Neural progenitor cell (in vitro differentiated cells): ENCODE data around the gene GSG1L. TPM values are rescaled to one million over a fixed set of nuclear protein-coding genes. Genes with fewer than 3 reads are reported as not detected.

Experiments used
- DNase-seq: peaks from one replicate; pipeline ENCODE4 v3.0.0-alpha.2; 2016; ENCODE audit warnings: low spot score
- H2AFZ ChIP-seq: fragments of 200-600 bp; sonication (generic); replicated peaks from 2 replicates; pipeline ENCODE4 v1.6.1; 2016; ENCODE audit warnings: antibody characterized with exemption
- H3F3A ChIP-seq: fragments of 200-600 bp; sonication (generic); 2 replicates; pipeline ENCODE4 v1.6.1; 2016; ENCODE audit warnings: antibody characterized with exemption, low read depth
- H3K27ac ChIP-seq: fragments of 200-600 bp; sonication (generic); 2 replicates; pipeline ENCODE4 v1.5.1; 2016; ENCODE audit warnings: mild to moderate bottlenecking
- H3K27me3 ChIP-seq: fragments of 200-600 bp; sonication (generic); 2 replicates; pipeline ENCODE4 v1.6.1; 2016; ENCODE audit warnings: mild to moderate bottlenecking, moderate library complexity
- H3K36me3 ChIP-seq: fragments of 200-600 bp; sonication (generic); 2 replicates; pipeline ENCODE4 v1.5.1; 2016
- H3K4me1 ChIP-seq: fragments of 200-600 bp; sonication (generic); 2 replicates; pipeline ENCODE4 v1.6.1; 2016; ENCODE audit warnings: mixed run types
- H3K4me2 ChIP-seq: fragments of 200-600 bp; sonication (generic); 2 replicates; pipeline ENCODE4 v1.6.1; 2016
- H3K4me3 ChIP-seq: fragments of 200-600 bp; sonication (generic); 2 replicates; pipeline ENCODE4 v1.5.1; 2016
- H3K79me2 ChIP-seq: fragments of 200-600 bp; sonication (generic); 2 replicates; pipeline ENCODE4 v1.6.1; 2016; ENCODE audit warnings: low read depth
- H3K9ac ChIP-seq: fragments of 200-600 bp; sonication (generic); 2 replicates; pipeline ENCODE4 v1.6.1; 2016
- H3K9me3 ChIP-seq: fragments of 200-600 bp; sonication (generic); 2 replicates; pipeline ENCODE4 v1.5.1; 2016; ENCODE audit warnings: low read depth
- H4K20me1 ChIP-seq: fragments of 200-600 bp; sonication (generic); 2 replicates; pipeline ENCODE4 v1.6.1; 2016; ENCODE audit warnings: low read depth
- H3K27ac Mint-ChIP-seq: 3 replicates; pipeline ENCODE4 v1.8.0; 2021; ENCODE audit warnings: mixed read lengths
- H3K27me3 Mint-ChIP-seq: 2 replicates; pipeline ENCODE4 v1.8.0; 2022; ENCODE audit warnings: low read depth, mild to moderate bottlenecking, inconsistent platforms, moderate library complexity, mixed read lengths; ENCODE audit not compliant: insufficient read depth
- H3K36me3 Mint-ChIP-seq: 3 replicates; pipeline ENCODE4 v1.8.0; 2021; ENCODE audit warnings: mixed read lengths
- H3K4me1 Mint-ChIP-seq: 3 replicates; pipeline ENCODE4 v1.8.0; 2021; ENCODE audit warnings: mixed read lengths
- H3K4me3 Mint-ChIP-seq: 3 replicates; pipeline ENCODE4 v1.8.0; 2021; ENCODE audit warnings: mild to moderate bottlenecking, moderate library complexity, mixed read lengths
- H3K9me3 Mint-ChIP-seq: 3 replicates; pipeline ENCODE4 v1.8.0; 2020; ENCODE audit warnings: mixed read lengths
- EZH2 ChIP-seq: fragments of 200-600 bp; sonication (generic); IDR thresholded peaks from 2 replicates; pipeline ENCODE4 v1.6.1; 2017; ENCODE audit warnings: antibody characterized with exemption, mild to moderate bottlenecking, moderate library complexity
- EZH2phosphoT487 ChIP-seq: fragments of 200-600 bp; sonication (generic); IDR thresholded peaks from 2 replicates; pipeline ENCODE4 v1.6.1; 2017; ENCODE audit warnings: antibody characterized with exemption
- total RNA-seq: library from RNA; depleted of rRNA; stranded (reverse); fragments of >200 nt; gene quantifications from 2 replicates; pipeline ENCODE4 v1.2.3, GENCODE V29; 2015; ENCODE audit warnings: low replicate concordance
- TF ChIP-seq, protein P1 (sequence below): fragments of 200-600 bp; sonication (generic); IDR thresholded peaks from 2 replicates; pipeline ENCODE4 v1.5.1; 2017; ENCODE audit warnings: antibody characterized with exemption, mild to moderate bottlenecking

GSG1L gene
- total RNA-seq, 1 donor from 2014 or later: not detected

DNA sequence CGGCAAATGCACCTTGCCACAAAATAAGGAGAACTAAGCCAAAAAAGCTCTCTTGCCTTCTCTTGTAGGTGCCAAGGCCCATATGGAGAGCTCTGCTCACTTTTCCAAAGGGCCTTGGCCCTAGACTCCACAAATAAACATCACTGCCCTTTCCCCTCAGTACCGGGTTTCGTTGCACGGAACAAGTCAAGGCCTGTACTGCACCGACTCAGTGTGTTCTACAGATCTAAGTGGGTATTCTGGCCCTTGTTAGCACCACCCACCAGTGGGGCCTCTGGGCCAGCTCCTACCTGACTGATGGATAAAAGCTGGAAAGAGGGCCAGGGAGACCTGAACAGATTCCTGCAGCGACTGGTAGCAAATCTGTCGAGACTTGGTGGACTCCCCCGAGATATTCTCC lies 43.7 kb upstream of the GSG1L start:
- Histone ChIP-seq H3F3A (no peaks in the 10 kb centered on the region), H3K9ac (no peak overlapping the region), H3K4me3 (no peak overlapping the region), H4K20me1 (peaks cover 5% of the 10 kb centered on the region), H3K27me3 (no peaks in the 10 kb centered on the region), H3K9me3 (no peaks in the 10 kb centered on the region), H3K36me3 (no peaks in the 10 kb centered on the region), H3K27ac (no peak overlapping the region), H2AFZ (no peak overlapping the region), H3K79me2 (no peaks in the 10 kb centered on the region), H3K4me1 (no peaks in the 10 kb centered on the region), H3K4me2 (no peak overlapping the region)
- TF ChIP-seq, protein P1, sequence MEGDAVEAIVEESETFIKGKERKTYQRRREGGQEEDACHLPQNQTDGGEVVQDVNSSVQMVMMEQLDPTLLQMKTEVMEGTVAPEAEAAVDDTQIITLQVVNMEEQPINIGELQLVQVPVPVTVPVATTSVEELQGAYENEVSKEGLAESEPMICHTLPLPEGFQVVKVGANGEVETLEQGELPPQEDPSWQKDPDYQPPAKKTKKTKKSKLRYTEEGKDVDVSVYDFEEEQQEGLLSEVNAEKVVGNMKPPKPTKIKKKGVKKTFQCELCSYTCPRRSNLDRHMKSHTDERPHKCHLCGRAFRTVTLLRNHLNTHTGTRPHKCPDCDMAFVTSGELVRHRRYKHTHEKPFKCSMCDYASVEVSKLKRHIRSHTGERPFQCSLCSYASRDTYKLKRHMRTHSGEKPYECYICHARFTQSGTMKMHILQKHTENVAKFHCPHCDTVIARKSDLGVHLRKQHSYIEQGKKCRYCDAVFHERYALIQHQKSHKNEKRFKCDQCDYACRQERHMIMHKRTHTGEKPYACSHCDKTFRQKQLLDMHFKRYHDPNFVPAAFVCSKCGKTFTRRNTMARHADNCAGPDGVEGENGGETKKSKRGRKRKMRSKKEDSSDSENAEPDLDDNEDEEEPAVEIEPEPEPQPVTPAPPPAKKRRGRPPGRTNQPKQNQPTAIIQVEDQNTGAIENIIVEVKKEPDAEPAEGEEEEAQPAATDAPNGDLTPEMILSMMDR: no peak
- Mint-ChIP-seq H3K27ac (no peak overlapping the region), H3K4me3 (no peak overlapping the region), H3K4me1 (peaks cover 10% of the 10 kb centered on the region), H3K36me3 (peaks cover 41% of the 10 kb centered on the region), H3K27me3 (no peaks in the 10 kb centered on the region), H3K9me3 (no peaks in the 10 kb centered on the region)
- DNase-seq: no peak

DNA sequence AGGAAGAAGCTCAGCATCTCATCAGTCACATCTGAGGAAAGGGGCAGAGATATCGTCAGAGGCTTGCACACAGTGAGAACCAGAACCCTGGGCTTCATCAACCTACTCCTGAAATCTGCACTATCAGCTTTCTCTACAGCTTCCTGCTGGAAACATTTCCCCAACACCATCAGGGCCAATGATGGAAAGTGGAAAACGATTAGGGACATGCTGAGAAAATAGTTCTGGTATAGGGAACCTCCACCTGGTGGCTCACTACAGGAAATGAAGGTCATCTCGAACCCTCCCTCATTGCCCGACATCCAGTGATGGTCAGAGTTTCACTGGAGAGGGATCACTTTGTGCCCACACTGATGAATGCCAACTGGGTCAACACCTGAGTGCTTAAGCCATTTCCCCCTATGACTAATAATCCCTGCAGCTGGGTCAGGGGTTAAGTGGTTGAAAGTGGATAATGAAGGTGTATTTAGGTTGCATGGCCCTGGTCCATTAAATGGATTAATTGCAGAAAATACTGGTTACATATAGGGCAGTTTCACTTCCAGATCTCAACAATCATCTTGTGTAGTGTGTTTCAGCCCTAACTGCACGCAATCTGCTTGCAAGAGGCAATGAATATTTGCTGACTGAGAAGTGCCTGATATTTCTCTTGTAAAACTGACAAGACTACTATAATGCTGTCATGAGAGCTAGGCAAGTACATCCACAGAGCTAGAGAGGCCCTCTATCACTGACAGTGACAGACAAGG lies 43.1 kb upstream of the GSG1L start:
- TF ChIP-seq EZH2 (no peak), EZH2phosphoT487 (no peak)
- TF ChIP-seq, protein P1: no peak
- Mint-ChIP-seq H3K4me3 (no peak overlapping the region), H3K4me1 (peaks cover 10% of the 10 kb centered on the region), H3K27ac (no peak overlapping the region), H3K36me3 (peaks cover 45% of the 10 kb centered on the region), H3K27me3 (no peaks in the 10 kb centered on the region), H3K9me3 (no peaks in the 10 kb centered on the region)
- no peaks in the 10 kb centered on the region for H3K36me3 ChIP-seq
- no peaks in the 10 kb centered on the region for H3K9me3 ChIP-seq
- no peaks in the 10 kb centered on the region for H3F3A ChIP-seq
- H3K4me1 ChIP-seq: no peaks in the 10 kb centered on the region
- no peak overlapping the region for H3K9ac ChIP-seq
- DNase-seq: no peak
- H2AFZ ChIP-seq: no peak overlapping the region
- no peak overlapping the region for H3K4me3 ChIP-seq
- no peaks in the 10 kb centered on the region for H3K27me3 ChIP-seq
- H3K27ac ChIP-seq: no peak overlapping the region
- no peak overlapping the region for H3K4me2 ChIP-seq
- no peaks in the 10 kb centered on the region for H3K79me2 ChIP-seq
- H4K20me1 ChIP-seq: peaks cover 5% of the 10 kb centered on the region

DNA sequence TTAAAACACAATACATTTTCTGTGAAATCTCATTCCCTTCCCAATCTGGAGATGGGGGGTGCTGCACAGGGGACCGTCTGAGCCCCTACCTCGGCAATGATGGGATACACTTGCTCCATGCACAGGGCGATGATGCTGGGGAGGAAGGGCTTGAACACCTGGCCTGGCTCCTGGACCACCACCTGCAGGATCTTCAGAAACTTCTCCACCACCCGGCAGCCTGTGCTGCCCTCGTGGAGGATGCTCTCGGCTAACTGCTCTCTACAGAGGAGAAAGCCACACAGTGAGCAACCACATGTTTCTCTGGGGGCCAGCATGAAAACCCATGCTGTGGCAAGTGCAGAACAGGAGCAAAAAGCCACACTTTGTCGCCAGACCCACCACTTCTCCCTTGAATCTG lies 42.4 kb upstream of the GSG1L start:
- H3K27me3 ChIP-seq: no peaks in the 10 kb centered on the region
- no peak overlapping the region for H3K4me2 ChIP-seq
- no peaks in the 10 kb centered on the region for H3K9me3 ChIP-seq
- Mint-ChIP-seq H3K27me3 (no peaks in the 10 kb centered on the region), H3K27ac (no peak overlapping the region), H3K36me3 (peaks cover 40% of the 10 kb centered on the region), H3K9me3 (no peaks in the 10 kb centered on the region), H3K4me3 (no peak overlapping the region), H3K4me1 (peaks cover 10% of the 10 kb centered on the region)
- no peak overlapping the region for H3K4me3 ChIP-seq
- H3K36me3 ChIP-seq: no peaks in the 10 kb centered on the region
- H3K27ac ChIP-seq: no peak overlapping the region
- DNase-seq: no peak
- TF ChIP-seq, protein P1: no peak
- TF ChIP-seq EZH2 (no peak), EZH2phosphoT487 (no peak)
- H2AFZ ChIP-seq: no peak overlapping the region
- no peaks in the 10 kb centered on the region for H3K79me2 ChIP-seq
- H4K20me1 ChIP-seq: peaks cover 5% of the 10 kb centered on the region
- H3K9ac ChIP-seq: no peak overlapping the region
- H3K4me1 ChIP-seq: no peaks in the 10 kb centered on the region
- no peaks in the 10 kb centered on the region for H3F3A ChIP-seq
